Right lobe of liver (tissue), 4 donors: Measurements from ENCODE around the gene SLC35G2.

Experiments used
- CTCF ChIP-seq, 4 donors: fragments of 200-600 bp in 3 of 4; fragments of 450-650 bp in 1 of 4; IDR thresholded peaks; one replicate each; pipeline versions ENCODE4 v1.5.1 to v1.8.0; 2016 to 2022; ENCODE audit warnings: antibody characterized with exemption in 4 of 4, mild to moderate bottlenecking in 2 of 4
- POLR2A ChIP-seq: fragments of 450-650 bp; IDR thresholded peaks from one replicate; pipeline ENCODE4 v1.6.1; 2017; ENCODE audit warnings: antibody characterized with exemption, mild to moderate bottlenecking
- donor health status: DM: no; HTN: no; CAD: no.
- donor health status: DM: no; HTN: no; CAD: no.
- donor health status: DM: no; HTN: yes; CAD: no.

DNA sequence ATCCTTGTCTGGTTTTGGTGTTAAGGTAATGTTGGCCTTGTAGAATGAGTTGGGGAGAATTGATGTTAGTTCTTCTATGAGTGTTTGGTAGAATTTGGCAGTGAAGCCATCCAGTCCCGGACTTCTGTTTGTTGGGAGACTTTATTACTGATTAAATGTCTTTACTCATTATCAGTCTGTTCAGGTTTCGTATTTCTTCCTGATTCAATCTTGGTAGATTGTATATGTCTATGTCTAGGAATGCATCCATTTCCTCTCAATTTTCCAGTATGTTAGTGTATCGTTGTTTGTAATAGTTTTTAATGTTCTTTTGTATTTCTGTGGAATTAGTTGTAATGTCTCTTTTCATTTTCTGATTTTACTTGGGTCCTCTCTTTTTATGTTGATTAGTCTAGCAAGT is 82.5 kb downstream of the SLC35G2 start:
- TF ChIP-seq CTCF (IDR thresholded peaks at IDR 0.05): no peak
- TF ChIP-seq POLR2A: no peak
